Activated CD4-positive, alpha-beta memory T cell treated with anti-CD3 and anti-CD28 coated beads, Interleukin-2, amount 10 ng/mL, durations not matched to agents 7 days and 5 days (primary cell): ENCODE measurements around the gene BEND4. TPM values are rescaled to one million over a fixed set of nuclear protein-coding genes. Genes with fewer than 3 reads are reported as not detected.

Experiments used
- CTCF ChIA-PET: fragments of 350-600 bp; sonication (Branson Sonifier 250); formaldehyde crosslinking; loops from one replicate; lab custom pipeline; 2021; ENCODE audit warnings: antibody characterized with exemption, inconsistent platforms; lab: Charles Lee
- POLR2A ChIA-PET: fragments of 350-600 bp; sonication (Branson Sonifier 250); formaldehyde crosslinking; loops from one replicate; lab custom pipeline; 2021; ENCODE audit warnings: antibody characterized with exemption; lab: Charles Lee
- DNase-seq: peaks from one replicate; pipeline ENCODE4 v3.0.0-alpha.2; 2020
- H3K27ac Mint-ChIP-seq: one replicate; pipeline ENCODE4 v1.8.0; 2021; ENCODE audit warnings: mild to moderate bottlenecking, mixed read lengths
- H3K27me3 Mint-ChIP-seq: one replicate; pipeline ENCODE4 v1.8.0; 2021; ENCODE audit warnings: mixed read lengths
- H3K36me3 Mint-ChIP-seq: one replicate; pipeline ENCODE4 v1.8.0; 2021; ENCODE audit warnings: low read depth, mixed read lengths
- H3K4me1 Mint-ChIP-seq: one replicate; pipeline ENCODE4 v1.8.0; 2021; ENCODE audit warnings: mixed read lengths
- H3K4me3 Mint-ChIP-seq: one replicate; pipeline ENCODE4 v1.8.0; 2021; ENCODE audit warnings: mild to moderate bottlenecking, mixed read lengths
- H3K9me3 Mint-ChIP-seq: one replicate; pipeline ENCODE4 v1.8.0; 2021; ENCODE audit warnings: mixed read lengths
- total RNA-seq, 2 experiments: library from RNA; stranded (reverse); gene quantifications; one replicate each; pipeline ENCODE4 v1.2.3, GENCODE V29; 2021

The BEND4 gene
- total RNA-seq, 2 experiments from 2014 or later = 0.10 to 0.13 TPM

- H3K27ac Mint-ChIP-seq = no peak overlapping the region
- H3K4me3 Mint-ChIP-seq = no peak overlapping the region
- H3K4me1 Mint-ChIP-seq = no peaks in the 10 kb centered on the region
- no peaks in the 10 kb centered on the region for H3K27me3 Mint-ChIP-seq
- no peak for DNase-seq
- POLR2A ChIA-PET = interaction anchor here (0.6 kb wide), 1 partner anchor 602 kb away, joined by 3 read pairs; no protein-coding TSS in a partner anchor
- CTCF ChIA-PET = no interaction called here
- peaks cover 13% of the 10 kb centered on the region for H3K36me3 Mint-ChIP-seq
- no peaks in the 10 kb centered on the region for H3K9me3 Mint-ChIP-seq
Observed at GRCh38 chr4:42078184-42078801, 74.2 kb downstream of the BEND4 start.

GRCh38 chr4:42074294-42074693, 78.2 kb downstream of the BEND4 start:
- POLR2A ChIA-PET = no interaction called here
- CTCF ChIA-PET = no interaction called here
- H3K4me1 Mint-ChIP-seq = no peaks in the 10 kb centered on the region

GRCh38 chr4:42070463-42070862, 82.0 kb downstream of the BEND4 start:
- H3K36me3 Mint-ChIP-seq = peaks cover 16% of the 10 kb centered on the region
- no peak for DNase-seq
- H3K4me3 Mint-ChIP-seq = no peak overlapping the region
- H3K9me3 Mint-ChIP-seq = no peaks in the 10 kb centered on the region
- H3K4me1 Mint-ChIP-seq = no peaks in the 10 kb centered on the region
- H3K27ac Mint-ChIP-seq = no peak overlapping the region
- POLR2A ChIA-PET = no interaction called here
- no peaks in the 10 kb centered on the region for H3K27me3 Mint-ChIP-seq
- CTCF ChIA-PET = no interaction called here

More at GRCh38 chr4:42074294-42074693, 78.2 kb downstream of the BEND4 start:
- DNase-seq = no peak
- Mint-ChIP-seq H3K27me3 (no peaks in the 10 kb centered on the region), H3K36me3 (peaks cover 24% of the 10 kb centered on the region), H3K4me3 (no peak overlapping the region), H3K9me3 (no peaks in the 10 kb centered on the region), H3K27ac (no peak overlapping the region)

DNA sequence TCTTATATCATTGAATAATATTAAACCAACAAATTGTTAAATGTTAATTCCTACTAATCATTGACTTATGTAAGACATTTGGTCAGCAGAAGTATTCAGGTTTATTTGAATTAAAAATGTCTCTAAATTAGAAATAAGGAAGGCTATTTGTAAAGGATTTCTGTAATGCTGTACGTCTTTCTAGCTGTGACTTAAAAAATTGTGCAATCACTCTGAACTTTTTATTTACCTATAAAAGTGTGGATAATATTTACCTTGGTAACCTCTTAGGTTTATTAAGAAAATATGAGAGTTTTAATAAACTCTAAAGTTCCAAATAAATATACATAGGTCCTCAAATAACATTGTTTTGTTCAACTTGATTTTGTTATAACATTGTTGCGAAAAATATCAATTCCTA, 85.2 kb downstream of the BEND4 start:
- H3K27ac Mint-ChIP-seq = no peak overlapping the region

DNA sequence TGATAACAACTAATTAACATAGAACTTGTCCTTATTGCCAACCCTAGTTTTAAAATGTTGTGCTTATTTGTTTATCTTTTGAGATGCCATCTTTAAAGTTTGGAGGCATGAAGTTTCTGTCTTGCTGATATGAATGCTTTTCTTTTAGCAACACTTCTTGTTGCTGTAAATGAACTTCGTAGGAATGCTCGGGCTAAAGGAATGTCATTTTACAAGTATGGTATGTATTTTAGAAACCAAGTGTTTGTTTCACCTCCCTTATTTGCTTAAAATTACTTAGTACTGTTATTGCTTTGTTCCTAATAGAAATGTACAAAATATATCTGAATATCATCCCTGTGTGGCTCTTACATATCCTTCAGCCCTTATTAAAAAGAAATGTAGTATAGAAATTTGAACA, 86.1 kb downstream of the BEND4 start:
- Mint-ChIP-seq H3K4me3 (no peak overlapping the region), H3K9me3 (no peaks in the 10 kb centered on the region), H3K27me3 (no peaks in the 10 kb centered on the region), H3K36me3 (peaks cover 15% of the 10 kb centered on the region), H3K27ac (no peak overlapping the region), H3K4me1 (no peaks in the 10 kb centered on the region)
- ChIA-PET CTCF (no interaction called here), POLR2A (no interaction called here)
- no peak for DNase-seq

More for the DNA sequence above, 85.2 kb downstream of the BEND4 start:
- ChIA-PET CTCF (no interaction called here), POLR2A (no interaction called here)
- H3K27me3 Mint-ChIP-seq = no peaks in the 10 kb centered on the region
- no peaks in the 10 kb centered on the region for H3K4me1 Mint-ChIP-seq
- DNase-seq = no peak
- no peaks in the 10 kb centered on the region for H3K9me3 Mint-ChIP-seq
- H3K36me3 Mint-ChIP-seq = peaks cover 17% of the 10 kb centered on the region
- H3K4me3 Mint-ChIP-seq = no peak overlapping the region

Other genes starting within 250 kb of the BEND4 start
- gene TMEM33, start 217.2 kb downstream of the BEND4 start, total RNA-seq = 10 to 100 TPM; 53.3 to 55.9 TPM
- gene DCAF4L1, start 170.9 kb downstream of the BEND4 start, total RNA-seq = under 1 TPM; 0.10 to 0.15 TPM
- 10 to 100 TPM; 33.2 to 34.3 TPM for gene SLC30A9, start 162.1 kb downstream of the BEND4 start, total RNA-seq
- gene SHISA3, start 244.8 kb upstream of the BEND4 start, total RNA-seq = under 1 TPM; 0.58 to 0.60 TPM